ENCODE results near the gene LYRM2.

LYRM2 gene

GRCh38 chr6:89581689-89582088, 56.9 kb downstream of the LYRM2 start:
- no peak for TF ChIP-seq ZFX (IDR thresholded peaks at IDR 0.05; ENCODE audit: borderline replicate concordance)
- TF ChIP-seq CTCF (IDR thresholded peaks at IDR 0.05), result no peak
- H3K27ac ChIP-seq, result no peak overlapping the region

GRCh38 chr6:89580997-89581666, 57.4 kb downstream of the LYRM2 start:
- no peak overlapping the region for H3K27ac ChIP-seq
- TF ChIP-seq ZFX (IDR thresholded peaks at IDR 0.05; ENCODE audit: borderline replicate concordance), result no peak
- no peak for TF ChIP-seq CTCF (IDR thresholded peaks at IDR 0.05)

GRCh38 chr6:89575562-89575960, 63.0 kb downstream of the LYRM2 start:
- H3K27ac ChIP-seq, result no peak overlapping the region
- TF ChIP-seq ZFX (IDR thresholded peaks at IDR 0.05; ENCODE audit: borderline replicate concordance), result no peak
- no peak for TF ChIP-seq CTCF (IDR thresholded peaks at IDR 0.05)

GRCh38 chr6:89574910-89575561, 63.5 kb downstream of the LYRM2 start:
- TF ChIP-seq ZFX (IDR thresholded peaks at IDR 0.05; ENCODE audit: borderline replicate concordance), result no peak
- no peak for TF ChIP-seq CTCF (IDR thresholded peaks at IDR 0.05)
- no peak overlapping the region for H3K27ac ChIP-seq

- H3K27ac ChIP-seq, result no peak overlapping the region
- TF ChIP-seq ZFX (IDR thresholded peaks at IDR 0.05; ENCODE audit: borderline replicate concordance), result no peak
- no peak for TF ChIP-seq CTCF (IDR thresholded peaks at IDR 0.05)
Observed at GRCh38 chr6:89567630-89568390, 70.7 kb downstream of the LYRM2 start.

GRCh38 chr6:89566930-89567629, 71.5 kb downstream of the LYRM2 start:
- no peak overlapping the region for H3K27ac ChIP-seq
- TF ChIP-seq ZFX (IDR thresholded peaks at IDR 0.05; ENCODE audit: borderline replicate concordance) (no peak), CTCF (IDR thresholded peaks at IDR 0.05) (no peak)

Measured in 22Rv1 (cell line).